ENCODE measurements around the gene SMARCA2. TPM values are rescaled to one million over a fixed set of nuclear protein-coding genes. Genes with fewer than 3 reads are reported as not detected.
A peak's percentile ranks its signal among the peaks of the same experiment; 100 is the strongest.

The SMARCA2 gene
- total RNA-seq, 1 donor from 2014 or later = 131 TPM

DNA sequence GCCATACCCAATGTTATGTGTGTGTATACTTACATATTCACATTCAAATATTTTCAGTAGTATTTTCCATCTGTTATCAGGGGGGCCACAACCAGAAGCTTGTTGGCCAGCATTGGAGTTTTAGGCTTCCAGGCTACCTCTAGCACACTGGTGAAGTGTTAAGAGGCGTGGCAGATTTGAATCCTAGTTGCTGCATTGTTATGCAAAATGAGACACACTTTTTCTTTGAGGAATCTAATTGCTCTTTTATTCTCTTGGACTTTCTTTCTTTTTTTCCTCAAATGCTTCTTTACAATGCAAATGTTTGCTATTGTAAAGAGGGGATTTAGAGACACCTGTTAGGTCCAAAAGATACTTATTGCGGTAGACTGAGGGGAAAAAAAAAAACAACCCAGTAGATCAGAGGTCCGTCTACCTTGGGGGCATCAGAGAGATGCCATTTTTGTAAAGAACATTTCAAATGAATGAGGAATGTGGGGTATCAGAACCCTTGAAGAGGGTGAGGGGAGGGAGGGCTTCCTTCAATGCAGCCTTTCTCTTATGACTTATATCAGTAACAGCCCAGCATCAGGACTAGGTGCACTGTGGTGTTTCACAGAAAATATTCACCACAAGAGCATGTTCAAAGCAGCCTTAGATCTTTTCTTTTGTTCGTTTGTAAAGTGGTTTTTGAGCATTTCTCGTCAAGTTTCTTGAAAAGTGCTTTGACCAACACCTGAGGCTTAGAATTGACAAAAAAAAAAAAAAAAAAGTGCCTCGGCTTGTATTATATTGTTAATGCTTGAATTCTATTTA lies 3.8 kb downstream of the SMARCA2 start:
- DNase-seq (ENCODE audit: extremely low spot score, unreplicated experiment) = no peak
- H3K4me3 Mint-ChIP-seq = peak overlapping the region; percentile 99
- TF ChIP-seq CTCF (conservative IDR thresholded peaks at IDR 0.05) = no peak
- no peaks in the 10 kb centered on the region for H3K36me3 Mint-ChIP-seq
- H3K27ac Mint-ChIP-seq = peak overlapping the region; percentile 96
- H3K4me1 Mint-ChIP-seq (ENCODE audit: unreplicated experiment) = peaks cover 38% of the 10 kb centered on the region
- peaks cover 4% of the 10 kb centered on the region for H3K27me3 Mint-ChIP-seq
- H3K9me3 Mint-ChIP-seq = no peaks in the 10 kb centered on the region

DNA sequence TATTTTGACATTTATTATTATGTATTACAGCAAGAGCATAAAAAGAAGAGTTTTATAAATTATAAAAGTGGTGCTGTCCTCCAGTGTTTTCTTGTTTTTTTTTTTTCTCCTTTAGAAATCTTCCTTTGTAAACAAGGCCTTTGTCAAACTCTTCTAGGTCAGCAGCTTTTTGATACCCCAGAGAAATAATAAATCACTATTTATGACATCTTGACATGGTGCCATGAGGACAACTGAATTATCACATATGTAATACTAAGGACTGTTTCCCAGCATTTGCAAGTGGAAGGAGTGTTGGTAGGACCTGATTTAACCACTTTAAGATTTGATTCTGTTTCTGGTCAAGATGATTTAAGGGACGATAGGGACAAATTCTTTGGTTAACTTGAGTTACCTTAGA lies 4.6 kb downstream of the SMARCA2 start:
- Mint-ChIP-seq H3K27me3 (peaks cover 4% of the 10 kb centered on the region), H3K4me1 (ENCODE audit: unreplicated experiment) (peaks cover 44% of the 10 kb centered on the region), H3K36me3 (no peaks in the 10 kb centered on the region), H3K4me3 (peak overlapping the region; percentile 71), H3K9me3 (no peaks in the 10 kb centered on the region), H3K27ac (peak overlapping the region; percentile 61)
- no peak for TF ChIP-seq CTCF (conservative IDR thresholded peaks at IDR 0.05)
- no peak for DNase-seq (ENCODE audit: extremely low spot score, unreplicated experiment)

DNA sequence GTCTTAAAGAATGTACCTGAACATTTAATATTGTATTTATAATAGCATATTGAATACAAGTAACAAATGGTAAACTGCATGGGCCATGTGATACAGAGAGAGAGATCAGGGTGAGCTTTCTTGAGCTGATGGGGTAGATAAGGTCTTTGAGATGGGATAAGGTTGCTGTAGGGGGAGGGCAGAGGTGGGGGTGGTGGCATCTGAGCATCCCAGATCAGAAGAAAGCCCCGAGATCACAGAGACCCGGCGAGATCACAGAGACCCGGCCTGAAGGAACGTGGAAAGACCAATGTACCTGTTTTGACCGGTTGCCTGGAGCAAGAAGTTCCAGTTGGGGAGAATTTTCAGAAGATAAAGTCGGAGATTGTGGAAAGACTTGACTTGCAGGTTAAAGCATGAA lies 6.6 kb downstream of the SMARCA2 start:
- Mint-ChIP-seq H3K36me3 (peaks cover 4% of the 10 kb centered on the region), H3K9me3 (no peaks in the 10 kb centered on the region), H3K4me3 (peak overlapping the region; percentile 63), H3K4me1 (ENCODE audit: unreplicated experiment) (peaks cover 53% of the 10 kb centered on the region), H3K27me3 (peaks cover 4% of the 10 kb centered on the region), H3K27ac (peak overlapping the region; percentile 11)
- no peak for DNase-seq (ENCODE audit: extremely low spot score, unreplicated experiment)
- TF ChIP-seq CTCF (conservative IDR thresholded peaks at IDR 0.05) = no peak

GRCh38 chr9:2022560-2022959 lies 7.4 kb downstream of the SMARCA2 start:
- peaks cover 4% of the 10 kb centered on the region for H3K36me3 Mint-ChIP-seq
- DNase-seq (ENCODE audit: extremely low spot score, unreplicated experiment) = no peak
- H3K4me3 Mint-ChIP-seq = peak overlapping the region; percentile 63
- H3K4me1 Mint-ChIP-seq (ENCODE audit: unreplicated experiment) = peaks cover 53% of the 10 kb centered on the region
- H3K9me3 Mint-ChIP-seq = no peaks in the 10 kb centered on the region
- H3K27ac Mint-ChIP-seq = peak overlapping the region; percentile 11
- H3K27me3 Mint-ChIP-seq = peaks cover 4% of the 10 kb centered on the region
- no peak for TF ChIP-seq CTCF (conservative IDR thresholded peaks at IDR 0.05)

GRCh38 chr9:2023042-2023441 lies 7.9 kb downstream of the SMARCA2 start:
- Mint-ChIP-seq H3K4me3 (peak overlapping the region; percentile 9), H3K36me3 (peaks cover 4% of the 10 kb centered on the region), H3K9me3 (no peaks in the 10 kb centered on the region), H3K27me3 (no peaks in the 10 kb centered on the region), H3K4me1 (ENCODE audit: unreplicated experiment) (peaks cover 51% of the 10 kb centered on the region), H3K27ac (peak overlapping the region; percentile 11)
- DNase-seq (ENCODE audit: extremely low spot score, unreplicated experiment) = no peak
- TF ChIP-seq CTCF (conservative IDR thresholded peaks at IDR 0.05) = no peak
